Uterus (tissue), 4 donors: ENCODE data around the gene SRRM1. TPM values are rescaled to one million over a fixed set of nuclear protein-coding genes. Genes with fewer than 3 reads are reported as not detected.
A peak's percentile ranks its signal among the peaks of the same experiment; 100 is the strongest.
"Not testable (repeated sequence)": the region's sequence is repeated elsewhere in the genome, so short reads cannot be mapped to it uniquely, and the experiment has no call there.

Experiments used
- DNase-seq, 2 donors: peaks; one replicate each; pipeline ENCODE4 v3.0.0-alpha.2; 2019 to 2020
- H3K27ac ChIP-seq, 2 donors: fragments of 200-600 bp; sonication (generic); 1 replicate in 1 of 2; 2 replicates in 1 of 2; pipeline ENCODE4 v1.5.1; 2016 to 2018
- H3K27me3 ChIP-seq, 2 donors: fragments of 200-600 bp; sonication (generic); one replicate each; pipeline ENCODE4 v1.5.1; 2018 to 2019; ENCODE audit warnings: control low read depth in 1 of 2
- H3K36me3 ChIP-seq, 2 donors: fragments of 200-600 bp; sonication (generic); one replicate each; pipeline ENCODE4 v1.5.1; 2019; ENCODE audit warnings: control low read depth in 1 of 2
- H3K4me1 ChIP-seq, 2 donors: fragments of 200-600 bp; sonication (generic); one replicate each; pipeline ENCODE4 v1.5.1; 2018 to 2019; ENCODE audit warnings: control low read depth in 1 of 2
- H3K4me3 ChIP-seq, 2 donors: fragments of 200-600 bp; sonication (generic); 1 replicate in 1 of 2; 2 replicates in 1 of 2; pipeline ENCODE4 v1.5.1; 2018 to 2019; ENCODE audit warnings: mild to moderate bottlenecking in 1 of 2
- H3K9me3 ChIP-seq, 2 donors: fragments of 200-600 bp; sonication (generic); one replicate each; pipeline ENCODE4 v1.5.1; 2019; ENCODE audit warnings: control low read depth in 1 of 2
- CTCF ChIP-seq, 4 experiments: fragments of 200-600 bp in 2 of 4; fragments of 450-650 bp in 2 of 4; sonication (generic) in 2 of 4; IDR thresholded peaks; one replicate each; pipeline ENCODE4 v1.5.1; 2016 to 2019; ENCODE audit warnings: antibody characterized with exemption in 4 of 4, mild to moderate bottlenecking in 2 of 4, moderate library complexity in 1 of 4
- POLR2A ChIP-seq, 2 donors: fragments of 450-650 bp; IDR thresholded peaks; one replicate each; pipeline ENCODE4 v1.6.1; 2016; ENCODE audit warnings: antibody characterized with exemption in 2 of 2, mild to moderate bottlenecking in 1 of 2, moderate library complexity in 1 of 2
- intact Hi-C: fragments of 100-400 bp; cut with DNase I; formaldehyde crosslinking; loops from one replicate; pipeline ENCODE4 v1.15.1; 2023; ENCODE audit warnings: low total_unique reads
- total RNA-seq, 4 donors: library from RNA; depleted of rRNA in 3 of 4; stranded (reverse); fragments of >200 nt in 3 of 4; gene quantifications; one replicate each; pipeline versions ENCODE4 v1.1.0 to v1.2.4, GENCODE V29; 2014 to 2023
- donor health status: DM: yes; HTN: yes; CAD: no.

The SRRM1 gene
- total RNA-seq, 4 donors from 2014 or later = 92.6 to 177 (median 129) TPM

- Histone ChIP-seq H3K4me3 (no peak overlapping the region), H3K4me1 (peaks cover 0 to 9% of the 10 kb centered on the region in 2 donors), H3K36me3 (no peaks in the 10 kb centered on the region), H3K27ac (peak overlapping the region; percentile 29 to 42), H3K9me3 (no peaks in the 10 kb centered on the region), H3K27me3 (no peaks in the 10 kb centered on the region)
- intact Hi-C loops = no loop called here
- DNase-seq = no peak
- TF ChIP-seq CTCF (IDR thresholded peaks at IDR 0.05) (no peak), POLR2A (IDR thresholded peaks at IDR 0.05) (no peak)
Observed at GRCh38 chr1:24694380-24694843, 51.3 kb downstream of the SRRM1 start.

DNA sequence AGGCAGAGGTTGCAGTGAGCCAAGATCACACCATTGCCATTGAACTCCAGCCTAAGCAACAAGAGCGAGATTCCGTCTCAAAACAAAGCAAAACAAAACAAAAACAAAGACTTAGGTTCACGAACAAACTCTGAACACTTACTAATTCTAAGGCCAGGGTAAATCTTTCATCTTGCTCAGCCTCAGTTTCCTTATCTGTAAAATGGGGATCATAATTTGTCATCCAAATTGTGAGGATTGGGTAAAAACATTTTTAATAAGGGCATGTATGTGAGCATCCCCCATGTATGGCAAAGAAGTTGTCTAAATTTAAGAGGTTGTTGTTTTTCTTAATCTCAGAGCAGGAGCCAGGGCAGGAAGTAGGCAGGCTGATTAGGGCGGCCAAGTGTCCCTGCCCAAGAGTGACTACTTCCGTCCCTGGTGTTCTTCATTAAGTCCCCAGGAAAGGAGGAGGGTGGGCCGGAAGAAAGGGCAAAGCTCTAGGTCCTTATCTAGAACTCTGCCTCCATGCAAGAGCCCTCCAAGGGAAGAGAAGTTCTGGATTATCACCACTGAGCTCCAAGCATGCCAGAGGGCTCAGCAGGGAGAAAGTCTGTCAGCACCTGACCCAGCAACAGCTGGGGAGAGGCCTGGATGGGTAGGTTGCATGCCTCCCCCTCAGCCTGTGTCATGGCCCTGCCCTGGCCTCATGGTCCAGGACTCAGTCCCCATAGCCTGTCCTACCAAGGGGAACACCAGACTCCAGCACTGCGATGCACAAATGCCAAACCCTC, 52.3 kb downstream of the SRRM1 start:
- H3K27ac ChIP-seq = peak overlapping the region in 1 of 2 donors; percentile 28
- intact Hi-C loops = no loop called here

DNA sequence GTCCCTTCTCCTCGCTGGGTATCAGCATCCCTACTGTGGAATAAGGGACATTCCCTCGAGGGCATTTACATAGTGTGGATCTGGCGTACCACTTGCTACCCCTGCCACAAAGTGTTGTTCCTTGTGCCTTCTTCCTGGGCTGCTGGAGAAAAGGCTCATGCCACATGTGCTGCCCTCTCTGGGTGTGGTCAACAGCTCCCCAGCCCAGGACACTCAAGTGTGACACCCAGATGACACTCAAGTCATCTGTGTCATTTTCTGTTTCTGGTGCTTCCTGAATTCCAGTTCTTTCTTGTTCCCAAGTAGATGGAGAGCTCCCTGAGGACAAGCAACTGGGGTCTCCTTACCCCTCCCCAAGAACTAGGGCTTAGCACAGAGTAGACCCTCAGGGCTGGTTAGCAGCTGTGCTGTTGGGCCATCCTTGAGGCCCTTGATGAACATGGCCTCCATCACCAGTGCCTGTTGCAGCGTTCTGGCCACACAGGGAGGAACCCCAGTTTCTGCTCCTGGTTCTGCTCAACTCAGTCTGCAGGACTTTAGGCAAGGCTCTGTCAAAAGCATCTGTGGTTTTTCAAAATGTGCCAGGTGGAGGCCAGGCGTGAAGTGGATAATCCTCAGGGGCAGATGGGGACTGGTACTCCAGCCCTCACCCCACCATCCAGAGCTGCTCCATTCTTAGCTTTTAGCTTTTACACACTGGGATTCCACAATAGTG, 53.1 kb downstream of the SRRM1 start:
- intact Hi-C loops = no loop called here
- Histone ChIP-seq H3K9me3 (no peaks in the 10 kb centered on the region), H3K27me3 (no peaks in the 10 kb centered on the region), H3K4me1 (peaks cover 0 to 9% of the 10 kb centered on the region in 2 donors), H3K27ac (no peak overlapping the region), H3K4me3 (no peak overlapping the region), H3K36me3 (no peaks in the 10 kb centered on the region)
- TF ChIP-seq POLR2A (IDR thresholded peaks at IDR 0.05) (no peak), CTCF (IDR thresholded peaks at IDR 0.05) (no peak)
- no peak for DNase-seq

More for the DNA sequence above, 52.3 kb downstream of the SRRM1 start:
- Histone ChIP-seq H3K27me3 (no peaks in the 10 kb centered on the region), H3K9me3 (no peaks in the 10 kb centered on the region), H3K4me3 (no peak overlapping the region), H3K36me3 (no peaks in the 10 kb centered on the region), H3K4me1 (peaks cover 0 to 9% of the 10 kb centered on the region in 2 donors)
- DNase-seq = no peak
- TF ChIP-seq POLR2A (IDR thresholded peaks at IDR 0.05) = no peak
- no peak for TF ChIP-seq CTCF (IDR thresholded peaks at IDR 0.05)

DNA sequence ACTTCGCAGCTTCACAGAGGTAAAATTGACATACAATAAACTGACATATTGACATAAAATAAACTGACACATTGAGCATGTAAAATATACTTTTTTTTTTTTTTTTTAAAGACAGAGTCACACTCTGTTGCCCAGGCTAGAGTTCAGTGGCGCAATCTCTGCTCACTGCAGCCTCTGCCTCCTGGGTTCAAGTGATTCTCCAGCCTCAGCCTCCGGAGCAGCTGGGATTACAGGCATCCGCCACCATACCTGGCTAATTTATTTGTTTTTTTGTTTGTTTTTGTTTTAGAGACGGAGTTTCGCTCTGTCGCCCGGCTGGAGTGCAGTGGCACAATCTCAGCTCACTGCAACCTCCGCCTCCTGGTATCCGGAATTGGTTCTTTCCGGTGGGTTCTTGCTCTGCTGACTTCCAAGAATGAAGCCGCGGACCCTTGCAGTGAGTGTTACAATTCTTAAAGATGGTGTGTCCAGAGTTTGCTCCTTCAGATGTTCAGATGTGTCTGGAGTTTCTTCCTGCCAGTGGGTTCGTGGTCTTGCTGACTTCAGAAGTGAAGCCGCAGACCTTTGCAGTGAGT, 53.7 kb downstream of the SRRM1 start:
- intact Hi-C loops = no loop called here
- DNase-seq = no peak
- Histone ChIP-seq H3K36me3 (no peaks in the 10 kb centered on the region), H3K27ac (no peak overlapping the region), H3K4me1 (peaks cover 0 to 9% of the 10 kb centered on the region in 2 donors), H3K4me3 (no peak overlapping the region), H3K9me3 (no peaks in the 10 kb centered on the region), H3K27me3 (no peaks in the 10 kb centered on the region)
- TF ChIP-seq POLR2A (IDR thresholded peaks at IDR 0.05) (no peak), CTCF (IDR thresholded peaks at IDR 0.05) (no peak)

- H3K9me3 ChIP-seq, H3K4me3 ChIP-seq, intact Hi-C loops, DNase-seq, H3K36me3 ChIP-seq, H3K4me1 ChIP-seq, H3K27me3 ChIP-seq, H3K27ac ChIP-seq: not testable (repeated sequence)
Observed at GRCh38 chr1:24697453-24698001, 54.4 kb downstream of the SRRM1 start.

- H3K9me3 ChIP-seq, H3K27ac ChIP-seq, DNase-seq, H3K27me3 ChIP-seq, H3K4me1 ChIP-seq, intact Hi-C loops, H3K4me3 ChIP-seq, H3K36me3 ChIP-seq: not testable (repeated sequence)
Observed at GRCh38 chr1:24698326-24698725, 55.2 kb downstream of the SRRM1 start.
